Measurements from ENCODE around the gene PDZK1IP1. TPM values are rescaled to one million over a fixed set of nuclear protein-coding genes. Genes with fewer than 3 reads are reported as not detected.
"Not testable (repeated sequence)": the region's sequence is repeated elsewhere in the genome, so short reads cannot be mapped to it uniquely, and the experiment has no call there.

PDZK1IP1 gene
- total and polyA plus RNA-seq, 2 donors from 2014 or later, result 245 to 2,553 TPM

DNA sequence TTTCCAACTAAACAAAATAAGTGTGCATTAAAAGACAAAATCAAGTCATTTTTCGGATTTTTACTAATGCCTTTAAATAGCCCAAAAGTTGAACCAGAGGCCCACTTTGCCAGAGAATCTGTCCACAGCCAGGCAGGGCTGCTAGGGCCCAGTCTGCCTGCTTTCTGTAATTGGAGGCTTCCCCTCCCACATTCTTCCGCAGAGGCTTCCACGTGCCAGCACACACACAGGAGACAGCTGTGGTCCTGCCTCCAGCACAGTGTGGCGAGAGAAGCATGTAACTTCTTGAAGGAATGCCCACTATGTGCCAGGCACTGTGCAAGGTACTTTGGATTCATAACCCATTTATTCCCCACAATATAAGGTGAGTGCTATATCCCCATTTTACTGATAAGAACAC is 11.3 kb upstream of the PDZK1IP1 start:
- intact Hi-C loops (cut with DNase I), result no loop called here

DNA sequence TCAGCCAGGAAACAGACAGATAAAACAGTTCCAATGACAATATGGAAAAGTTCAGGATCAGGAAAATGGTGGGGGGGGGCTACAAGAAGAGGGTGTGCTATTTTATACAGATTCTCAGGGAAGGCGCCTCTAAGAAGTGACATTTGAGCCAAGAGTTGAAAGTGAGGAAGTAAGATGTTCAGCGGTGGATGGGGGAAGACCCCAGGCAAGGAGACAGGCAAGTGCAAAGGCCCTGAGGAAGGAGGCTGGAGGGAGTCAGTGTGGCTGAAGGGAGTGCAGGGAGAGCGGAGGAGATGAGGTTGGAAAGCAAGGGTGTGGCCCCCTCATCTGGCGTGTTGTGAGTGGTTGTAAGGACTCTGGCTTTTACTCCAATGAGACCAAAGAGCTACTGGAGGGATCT is 8.4 kb upstream of the PDZK1IP1 start:
- H3K9me3 ChIP-seq (ENCODE audit: control insufficient read depth in 2 of 3, insufficient read depth in 1 of 3, low read length in 3 of 3), result no peaks in the 10 kb centered on the region
- FAIRE-seq, result no peak
- no peaks in the 10 kb centered on the region for H3K36me3 ChIP-seq (ENCODE audit: control insufficient read depth in 2 of 3, insufficient read depth in 3 of 3, low read length in 3 of 3)
- TF ChIP-seq, protein P1, sequence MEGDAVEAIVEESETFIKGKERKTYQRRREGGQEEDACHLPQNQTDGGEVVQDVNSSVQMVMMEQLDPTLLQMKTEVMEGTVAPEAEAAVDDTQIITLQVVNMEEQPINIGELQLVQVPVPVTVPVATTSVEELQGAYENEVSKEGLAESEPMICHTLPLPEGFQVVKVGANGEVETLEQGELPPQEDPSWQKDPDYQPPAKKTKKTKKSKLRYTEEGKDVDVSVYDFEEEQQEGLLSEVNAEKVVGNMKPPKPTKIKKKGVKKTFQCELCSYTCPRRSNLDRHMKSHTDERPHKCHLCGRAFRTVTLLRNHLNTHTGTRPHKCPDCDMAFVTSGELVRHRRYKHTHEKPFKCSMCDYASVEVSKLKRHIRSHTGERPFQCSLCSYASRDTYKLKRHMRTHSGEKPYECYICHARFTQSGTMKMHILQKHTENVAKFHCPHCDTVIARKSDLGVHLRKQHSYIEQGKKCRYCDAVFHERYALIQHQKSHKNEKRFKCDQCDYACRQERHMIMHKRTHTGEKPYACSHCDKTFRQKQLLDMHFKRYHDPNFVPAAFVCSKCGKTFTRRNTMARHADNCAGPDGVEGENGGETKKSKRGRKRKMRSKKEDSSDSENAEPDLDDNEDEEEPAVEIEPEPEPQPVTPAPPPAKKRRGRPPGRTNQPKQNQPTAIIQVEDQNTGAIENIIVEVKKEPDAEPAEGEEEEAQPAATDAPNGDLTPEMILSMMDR (IDR thresholded peaks at IDR 0.05; ENCODE audit: borderline replicate concordance, extremely low read depth, insufficient read depth), result no peak
- H3K27ac ChIP-seq (ENCODE audit: low read depth in 2 of 2, low read length in 2 of 2), result no peak overlapping the region
- no peak overlapping the region for H3K4me3 ChIP-seq (ENCODE audit: low read length in 3 of 3)
- intact Hi-C loops (cut with DNase I), result no loop called here
- no peak overlapping the region for H3K9ac ChIP-seq (ENCODE audit: low read length in 3 of 3)
- no peaks in the 10 kb centered on the region for H3K27me3 ChIP-seq (ENCODE audit: control insufficient read depth, insufficient read depth, low read length)
- no peak for DNase-seq
- peaks cover 0 to under 1% (median 0%) of the 10 kb centered on the region in 3 donors for H3K4me1 ChIP-seq (ENCODE audit: control insufficient read depth in 2 of 3, insufficient read depth in 2 of 3, low read depth in 1 of 3, low read length in 3 of 3)

More for the DNA sequence above, 11.3 kb upstream of the PDZK1IP1 start:
- DNase-seq (peak in 3 of 5 donors; percentile 41 to 62 (median 61)), FAIRE-seq (no peak)
- Histone ChIP-seq H3K27me3 (ENCODE audit: control insufficient read depth, insufficient read depth, low read length) (no peaks in the 10 kb centered on the region), H3K9ac (ENCODE audit: low read length in 3 of 3) (no peak overlapping the region), H3K4me1 (ENCODE audit: control insufficient read depth in 2 of 3, insufficient read depth in 2 of 3, low read depth in 1 of 3, low read length in 3 of 3) (no peaks in the 10 kb centered on the region), H3K9me3 (ENCODE audit: control insufficient read depth in 2 of 3, insufficient read depth in 1 of 3, low read length in 3 of 3) (no peaks in the 10 kb centered on the region), H3K4me3 (ENCODE audit: low read length in 3 of 3) (no peak overlapping the region), H3K36me3 (ENCODE audit: control insufficient read depth in 2 of 3, insufficient read depth in 3 of 3, low read length in 3 of 3) (no peaks in the 10 kb centered on the region), H3K27ac (ENCODE audit: low read depth in 2 of 2, low read length in 2 of 2) (no peak overlapping the region)
- TF ChIP-seq, protein P1 (IDR thresholded peaks at IDR 0.05; ENCODE audit: borderline replicate concordance, extremely low read depth, insufficient read depth), result no peak

DNA sequence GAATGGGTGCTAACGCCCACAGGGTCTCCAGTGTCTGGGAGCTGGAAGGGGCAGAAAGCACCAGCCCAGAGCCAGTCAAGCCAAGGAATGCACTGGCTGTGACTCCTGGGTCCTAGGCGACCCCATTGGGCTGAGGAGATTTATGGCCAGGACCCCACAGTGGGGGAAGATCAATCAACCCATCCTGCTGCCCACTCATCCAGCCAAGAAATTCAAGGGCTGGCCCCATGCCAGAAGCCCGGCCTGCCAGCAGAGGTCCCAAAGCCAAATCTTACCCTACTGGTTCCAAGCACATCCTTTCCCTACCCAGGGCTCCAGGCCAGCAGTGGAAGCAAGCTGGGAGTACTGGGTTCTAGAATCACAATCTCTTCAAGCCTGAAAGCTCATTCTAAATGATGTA is 6.8 kb upstream of the PDZK1IP1 start:
- Histone ChIP-seq H3K4me3 (ENCODE audit: low read length in 3 of 3) (no peak overlapping the region), H3K36me3 (ENCODE audit: control insufficient read depth in 2 of 3, insufficient read depth in 3 of 3, low read length in 3 of 3) (no peaks in the 10 kb centered on the region), H3K9ac (ENCODE audit: low read length in 3 of 3) (no peak overlapping the region), H3K27me3 (ENCODE audit: control insufficient read depth, insufficient read depth, low read length) (no peaks in the 10 kb centered on the region), H3K27ac (ENCODE audit: low read depth in 2 of 2, low read length in 2 of 2) (no peak overlapping the region), H3K9me3 (ENCODE audit: control insufficient read depth in 2 of 3, insufficient read depth in 1 of 3, low read length in 3 of 3) (no peaks in the 10 kb centered on the region), H3K4me1 (ENCODE audit: control insufficient read depth in 2 of 3, insufficient read depth in 2 of 3, low read depth in 1 of 3, low read length in 3 of 3) (peaks cover 0 to 14% (median 11%) of the 10 kb centered on the region in 3 donors)
- FAIRE-seq (no peak), DNase-seq (no peak)
- intact Hi-C loops (cut with DNase I), result no loop called here
- TF ChIP-seq, protein P1 (IDR thresholded peaks at IDR 0.05; ENCODE audit: borderline replicate concordance, extremely low read depth, insufficient read depth), result no peak

DNA sequence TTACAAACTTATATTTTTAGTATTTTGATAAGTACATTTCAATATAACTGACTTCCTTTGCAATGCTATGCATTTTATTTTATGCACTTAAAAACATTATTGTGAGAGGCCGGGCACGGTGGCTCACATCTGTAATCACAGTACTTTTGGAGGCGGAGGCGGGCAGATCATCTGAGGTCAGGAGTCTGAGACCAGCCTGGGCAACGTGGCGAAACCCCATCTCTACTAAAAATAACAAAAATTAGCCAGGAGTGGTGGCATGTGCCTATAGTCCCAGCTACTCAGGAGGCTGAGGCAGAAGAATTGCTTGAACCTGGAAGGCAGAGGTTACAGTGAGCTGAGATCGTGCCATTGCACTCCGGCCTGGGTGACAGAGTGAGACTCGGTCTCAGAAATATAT is 6.1 kb upstream of the PDZK1IP1 start:
- H3K27me3 ChIP-seq (ENCODE audit: control insufficient read depth, insufficient read depth, low read length); H3K9ac ChIP-seq (ENCODE audit: low read length in 3 of 3); DNase-seq; H3K9me3 ChIP-seq (ENCODE audit: control insufficient read depth in 2 of 3, insufficient read depth in 1 of 3, low read length in 3 of 3); FAIRE-seq; H3K27ac ChIP-seq (ENCODE audit: low read depth in 2 of 2, low read length in 2 of 2); H3K36me3 ChIP-seq (ENCODE audit: control insufficient read depth in 2 of 3, insufficient read depth in 3 of 3, low read length in 3 of 3); intact Hi-C loops (cut with DNase I); H3K4me3 ChIP-seq (ENCODE audit: low read length in 3 of 3): not testable (repeated sequence)
- H3K4me1 ChIP-seq (ENCODE audit: control insufficient read depth in 2 of 3, insufficient read depth in 2 of 3, low read depth in 1 of 3, low read length in 3 of 3), result peaks cover 0 to 20% (median 13%) of the 10 kb centered on the region in 3 donors

Measured in kidney (tissue), 14 donors.